Keratinocyte (primary cell): ENCODE results near the gene ATP6V0E2. TPM values are rescaled to one million over a fixed set of nuclear protein-coding genes. Genes with fewer than 3 reads are reported as not detected.

Source experiments
- DNase-seq: peaks from one replicate; pipeline ENCODE4 v3.0.0-alpha.2; 2011; ENCODE audit warnings: low read depth, missing footprints, low spot score
- FAIRE-seq: peaks from 2 replicates; lab custom pipeline; 2011; peaks lifted over from hg19 to GRCh38; lab: Jason Lieb, UNC
- H2AFZ ChIP-seq: 2 replicates; pipeline ENCODE4 v1.6.0; 2012; ENCODE audit warnings: low read length, control low read depth, inconsistent platforms; ENCODE audit not compliant: control insufficient read depth
- H3K27ac ChIP-seq: 2 replicates; pipeline ENCODE4 v1.5.1; 2011; ENCODE audit warnings: low read length; ENCODE audit not compliant: control insufficient read depth, insufficient read depth
- H3K27me3 ChIP-seq: 3 replicates; pipeline ENCODE4 v1.6.0; 2011; ENCODE audit warnings: low read length; ENCODE audit not compliant: control insufficient read depth, insufficient read depth; ENCODE audit errors: extremely low read depth
- H3K36me3 ChIP-seq, 2 experiments: 2 replicates in 1 of 2; 3 replicates in 1 of 2; pipeline ENCODE4 v1.5.1; 2011; ENCODE audit warnings: low read length in 2 of 2, mild to moderate bottlenecking in 1 of 2; ENCODE audit not compliant: control insufficient read depth in 2 of 2, insufficient read depth in 2 of 2; ENCODE audit errors: extremely low read depth in 1 of 2
- H3K4me1 ChIP-seq: 3 replicates; pipeline ENCODE4 v1.5.1; 2011; ENCODE audit warnings: low read length; ENCODE audit not compliant: control insufficient read depth, insufficient read depth; ENCODE audit errors: extremely low read depth
- H3K4me2 ChIP-seq: 3 replicates; pipeline ENCODE4 v1.6.0; 2011; ENCODE audit warnings: low read depth, low read length; ENCODE audit not compliant: control insufficient read depth, insufficient read depth; ENCODE audit errors: extremely low read depth
- H3K4me3 ChIP-seq, 3 experiments: fragments of 200-600 bp in 1 of 3; sonication (generic) in 1 of 3; 2 replicates in 2 of 3; 3 replicates in 1 of 3; pipeline ENCODE4 v1.5.1; 2011 to 2016; ENCODE audit warnings: low read length in 3 of 3, mild to moderate bottlenecking in 3 of 3, control low read depth in 2 of 3, inconsistent platforms in 1 of 3, low read depth in 1 of 3, mixed read lengths in 1 of 3, mixed run types in 1 of 3, moderate library complexity in 1 of 3; ENCODE audit not compliant: control insufficient read depth in 2 of 3, insufficient read depth in 2 of 3; ENCODE audit errors: extremely low read depth in 1 of 3
- H3K79me2 ChIP-seq: 2 replicates; pipeline ENCODE4 v1.6.0; 2012; ENCODE audit warnings: low read length; ENCODE audit not compliant: control insufficient read depth, insufficient read depth
- H3K9ac ChIP-seq: 3 replicates; pipeline ENCODE4 v1.6.0; 2011; ENCODE audit warnings: low read length; ENCODE audit not compliant: control insufficient read depth, insufficient read depth; ENCODE audit errors: extremely low read depth
- H3K9me1 ChIP-seq: 3 replicates; pipeline ENCODE4 v1.6.0; 2011; ENCODE audit warnings: low read length; ENCODE audit not compliant: control insufficient read depth, insufficient read depth; ENCODE audit errors: extremely low read depth
- H3K9me3 ChIP-seq: 2 replicates; pipeline ENCODE4 v1.5.1; 2012; ENCODE audit warnings: low read depth, low read length; ENCODE audit not compliant: control insufficient read depth
- H4K20me1 ChIP-seq: 3 replicates; pipeline ENCODE4 v1.6.0; 2011; ENCODE audit warnings: low read length; ENCODE audit not compliant: control insufficient read depth, insufficient read depth; ENCODE audit errors: extremely low read depth
- EZH2 ChIP-seq: IDR thresholded peaks from one replicate; pipeline ENCODE4 v1.6.1; 2012; ENCODE audit warnings: inconsistent platforms, mild to moderate bottlenecking, low read length, moderate library complexity
- dilution Hi-C: fragments of 300-500 bp; cut with MboI; formaldehyde crosslinking; loops from one replicate; pipeline ENCODE4 v1.7.0; 2020; ENCODE audit warnings: low sequenced_read_pairs; ENCODE audit not compliant: extremely low pct_ligation_motif_present
- polyA plus RNA-seq, 5 experiments: library from polyadenylated mRNA; depleted of rRNA in 3 of 5; stranded (reverse) in 3 of 5; stranded (forward) in 1 of 5; unstranded in 1 of 5; fragments of >200 nt; gene quantifications; 1 replicate in 1 of 5; 2 replicates in 3 of 5; 3 replicates in 1 of 5; pipeline versions ENCODE4 v1.2.1 to v1.2.3, GENCODE V29; 2011 to 2012; ENCODE audit warnings: missing spikeins in 2 of 5, low read depth in 1 of 5, low replicate concordance in 1 of 5
- TF ChIP-seq, protein P1 (sequence below), 3 experiments: IDR thresholded peaks in 1 of 3; conservative IDR thresholded peaks in 1 of 3; optimal IDR thresholded peaks in 1 of 3; 2 replicates in 2 of 3; 3 replicates in 1 of 3; pipeline versions ENCODE3 to v1.5.1; 2011; ENCODE audit warnings: low read length in 3 of 3, mild to moderate bottlenecking in 3 of 3, moderate library complexity in 2 of 3, control low read depth in 1 of 3, inconsistent platforms in 1 of 3; ENCODE audit not compliant: insufficient read depth in 2 of 3; ENCODE audit errors: extremely low read depth in 1 of 3

ATP6V0E2 gene
- polyA plus RNA-seq, 1 donor (not counting 4 experiments of a cell fraction or from before 2014, with no cell fraction given), result 5.0 TPM

GRCh38 chr7:149885191-149886017 lies 11.6 kb downstream of the ATP6V0E2 start:
- Histone ChIP-seq H4K20me1 (no peaks in the 10 kb centered on the region), H3K36me3 (no peaks in the 10 kb centered on the region), H3K9ac (no peak overlapping the region), H3K4me3 (no peak overlapping the region), H3K27ac (no peak overlapping the region), H3K27me3 (no peaks in the 10 kb centered on the region), H3K4me2 (no peak overlapping the region), H3K4me1 (no peaks in the 10 kb centered on the region), H2AFZ (no peak overlapping the region), H3K9me1 (no peaks in the 10 kb centered on the region), H3K79me2 (no peaks in the 10 kb centered on the region), H3K9me3 (no peaks in the 10 kb centered on the region)
- DNase-seq, result no peak
- no peak for FAIRE-seq
- TF ChIP-seq EZH2, result no peak
- TF ChIP-seq, protein P1, sequence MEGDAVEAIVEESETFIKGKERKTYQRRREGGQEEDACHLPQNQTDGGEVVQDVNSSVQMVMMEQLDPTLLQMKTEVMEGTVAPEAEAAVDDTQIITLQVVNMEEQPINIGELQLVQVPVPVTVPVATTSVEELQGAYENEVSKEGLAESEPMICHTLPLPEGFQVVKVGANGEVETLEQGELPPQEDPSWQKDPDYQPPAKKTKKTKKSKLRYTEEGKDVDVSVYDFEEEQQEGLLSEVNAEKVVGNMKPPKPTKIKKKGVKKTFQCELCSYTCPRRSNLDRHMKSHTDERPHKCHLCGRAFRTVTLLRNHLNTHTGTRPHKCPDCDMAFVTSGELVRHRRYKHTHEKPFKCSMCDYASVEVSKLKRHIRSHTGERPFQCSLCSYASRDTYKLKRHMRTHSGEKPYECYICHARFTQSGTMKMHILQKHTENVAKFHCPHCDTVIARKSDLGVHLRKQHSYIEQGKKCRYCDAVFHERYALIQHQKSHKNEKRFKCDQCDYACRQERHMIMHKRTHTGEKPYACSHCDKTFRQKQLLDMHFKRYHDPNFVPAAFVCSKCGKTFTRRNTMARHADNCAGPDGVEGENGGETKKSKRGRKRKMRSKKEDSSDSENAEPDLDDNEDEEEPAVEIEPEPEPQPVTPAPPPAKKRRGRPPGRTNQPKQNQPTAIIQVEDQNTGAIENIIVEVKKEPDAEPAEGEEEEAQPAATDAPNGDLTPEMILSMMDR (optimal IDR thresholded peaks at IDR 0.05 in 1 of 3, IDR thresholded peaks at IDR 0.05 in 1 of 3, conservative IDR thresholded peaks at IDR 0.05 in 1 of 3; ENCODE audit: extremely low read depth in 1 of 3, insufficient read depth in 2 of 3, low read length in 3 of 3), result no peak
- dilution Hi-C loops, result no loop called here

GRCh38 chr7:149886018-149886415 lies 12.2 kb downstream of the ATP6V0E2 start:
- H3K79me2 ChIP-seq, result no peaks in the 10 kb centered on the region

More at GRCh38 chr7:149886018-149886415, 12.2 kb downstream of the ATP6V0E2 start:
- H3K4me3 ChIP-seq, result no peak overlapping the region
- TF ChIP-seq, protein P1 (optimal IDR thresholded peaks at IDR 0.05 in 1 of 3, IDR thresholded peaks at IDR 0.05 in 1 of 3, conservative IDR thresholded peaks at IDR 0.05 in 1 of 3; ENCODE audit: extremely low read depth in 1 of 3, insufficient read depth in 2 of 3, low read length in 3 of 3), result no peak
- no peak for TF ChIP-seq EZH2
- no peaks in the 10 kb centered on the region for H4K20me1 ChIP-seq
- no peaks in the 10 kb centered on the region for H3K9me3 ChIP-seq
- no peaks in the 10 kb centered on the region for H3K27me3 ChIP-seq
- H3K4me2 ChIP-seq, result no peak overlapping the region
- dilution Hi-C loops, result no loop called here
- no peaks in the 10 kb centered on the region for H3K9me1 ChIP-seq
- no peak overlapping the region for H2AFZ ChIP-seq
- H3K36me3 ChIP-seq, result no peaks in the 10 kb centered on the region
- FAIRE-seq (no peak), DNase-seq (no peak)
- no peak overlapping the region for H3K9ac ChIP-seq
- no peaks in the 10 kb centered on the region for H3K4me1 ChIP-seq
- H3K27ac ChIP-seq, result no peak overlapping the region
